ENCODE data around the gene NFATC2.

Gene NFATC2

DNA sequence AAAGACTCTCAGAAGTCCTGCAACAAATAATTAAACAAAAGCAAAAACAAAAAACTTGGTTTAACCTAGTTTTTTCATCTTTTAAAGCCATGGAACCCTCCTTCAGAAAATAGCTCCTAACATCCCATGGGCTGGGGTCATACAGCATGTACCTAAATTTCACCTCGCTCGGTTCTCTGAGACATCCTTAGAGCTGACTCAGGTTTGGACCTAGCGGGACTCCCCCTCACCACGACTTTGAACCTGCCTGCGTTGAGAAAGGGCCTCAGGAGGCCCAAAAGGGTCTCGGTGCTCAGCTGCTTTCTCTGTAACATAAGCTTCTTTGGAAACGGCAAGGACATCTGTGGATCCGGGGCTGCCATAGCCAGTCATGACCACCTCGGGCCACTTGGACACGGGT, 112.8 kb downstream of the NFATC2 start:
- no peak for DNase-seq (ENCODE audit: low spot score)

DNA sequence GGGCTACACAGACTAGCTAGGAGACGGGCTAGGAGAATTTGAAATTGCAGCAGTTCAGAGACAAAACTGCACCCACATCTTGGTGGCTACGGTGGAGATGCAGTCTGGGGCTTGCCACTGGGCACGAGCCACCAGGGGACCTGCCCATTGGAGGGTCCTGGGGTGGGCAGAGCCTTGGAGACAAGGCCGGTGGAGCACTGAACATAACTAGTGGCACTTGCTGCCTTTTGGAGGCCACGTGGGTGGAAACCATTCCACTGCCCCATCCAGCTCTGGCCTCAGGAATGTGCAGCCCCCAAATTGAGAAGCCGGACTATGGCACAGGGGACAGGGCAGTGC, 113.4 kb downstream of the NFATC2 start:
- DNase-seq (ENCODE audit: low spot score): no peak

DNA sequence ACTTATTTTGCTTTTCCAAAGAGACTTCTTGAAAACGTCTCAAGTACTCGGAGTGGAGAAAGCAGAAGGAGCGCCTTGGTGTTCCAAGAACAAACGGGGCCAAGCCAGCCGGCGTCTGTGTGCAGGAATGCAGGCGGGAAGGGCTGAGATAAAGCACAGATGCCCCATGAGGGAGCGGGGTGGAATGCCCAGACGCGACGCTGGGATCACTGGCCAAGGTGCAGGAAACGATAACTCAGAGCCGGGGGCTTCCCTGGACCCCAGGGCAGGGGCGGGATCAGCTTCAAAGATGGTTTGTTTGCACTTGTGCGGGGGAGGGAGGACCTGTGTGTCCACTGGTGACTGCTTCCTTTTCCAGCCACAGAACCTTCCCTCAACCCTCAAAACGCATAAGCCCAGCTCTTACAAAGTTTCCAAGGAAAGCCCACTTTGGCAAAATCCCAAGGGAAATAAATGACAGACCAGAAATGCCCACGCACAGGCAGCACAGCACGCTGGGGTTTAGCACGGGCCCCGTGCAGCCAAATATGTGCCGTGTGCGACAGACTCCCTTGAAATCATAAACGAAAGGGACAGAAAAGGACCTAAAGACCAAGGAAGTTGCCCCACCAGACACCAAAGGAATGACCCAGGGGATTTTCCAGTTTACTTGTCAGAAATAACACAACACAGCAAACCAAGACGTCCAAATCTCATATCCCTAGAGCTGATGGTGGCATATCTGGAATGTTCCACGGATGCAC, 113.9 kb downstream of the NFATC2 start:
- no peak for DNase-seq (ENCODE audit: low spot score)

DNA sequence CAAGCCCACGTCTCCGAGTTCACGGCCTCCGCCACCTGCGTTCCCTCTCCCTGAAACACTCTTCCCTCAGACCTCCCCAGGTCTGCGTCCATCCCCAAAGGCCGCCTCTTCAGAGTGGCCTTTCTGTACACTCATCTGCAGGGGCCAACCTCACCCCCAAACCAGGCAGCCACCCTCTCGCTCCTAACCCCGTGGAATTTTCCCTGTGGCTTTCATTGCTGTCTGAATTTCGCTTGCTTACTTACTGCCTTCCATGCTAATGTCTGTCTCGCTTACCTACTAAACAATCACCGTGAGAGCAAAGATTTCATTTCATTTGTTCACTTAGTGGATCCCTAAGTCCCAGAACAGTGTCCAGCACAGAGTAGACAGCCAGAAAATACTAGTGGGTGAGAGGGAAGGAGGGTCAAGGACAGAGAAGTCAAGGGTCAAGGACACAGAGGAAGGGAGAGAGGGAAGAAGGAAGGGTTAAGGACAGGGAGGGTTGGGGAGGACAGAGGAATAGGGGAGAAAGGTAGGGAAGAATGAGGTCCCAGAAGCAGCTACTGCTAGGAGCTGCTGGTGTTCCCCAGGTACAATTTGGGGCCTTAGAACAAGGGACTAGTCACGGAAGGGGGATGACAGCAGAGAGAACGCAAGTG, 114.7 kb downstream of the NFATC2 start:
- DNase-seq (ENCODE audit: low spot score): no peak

DNA sequence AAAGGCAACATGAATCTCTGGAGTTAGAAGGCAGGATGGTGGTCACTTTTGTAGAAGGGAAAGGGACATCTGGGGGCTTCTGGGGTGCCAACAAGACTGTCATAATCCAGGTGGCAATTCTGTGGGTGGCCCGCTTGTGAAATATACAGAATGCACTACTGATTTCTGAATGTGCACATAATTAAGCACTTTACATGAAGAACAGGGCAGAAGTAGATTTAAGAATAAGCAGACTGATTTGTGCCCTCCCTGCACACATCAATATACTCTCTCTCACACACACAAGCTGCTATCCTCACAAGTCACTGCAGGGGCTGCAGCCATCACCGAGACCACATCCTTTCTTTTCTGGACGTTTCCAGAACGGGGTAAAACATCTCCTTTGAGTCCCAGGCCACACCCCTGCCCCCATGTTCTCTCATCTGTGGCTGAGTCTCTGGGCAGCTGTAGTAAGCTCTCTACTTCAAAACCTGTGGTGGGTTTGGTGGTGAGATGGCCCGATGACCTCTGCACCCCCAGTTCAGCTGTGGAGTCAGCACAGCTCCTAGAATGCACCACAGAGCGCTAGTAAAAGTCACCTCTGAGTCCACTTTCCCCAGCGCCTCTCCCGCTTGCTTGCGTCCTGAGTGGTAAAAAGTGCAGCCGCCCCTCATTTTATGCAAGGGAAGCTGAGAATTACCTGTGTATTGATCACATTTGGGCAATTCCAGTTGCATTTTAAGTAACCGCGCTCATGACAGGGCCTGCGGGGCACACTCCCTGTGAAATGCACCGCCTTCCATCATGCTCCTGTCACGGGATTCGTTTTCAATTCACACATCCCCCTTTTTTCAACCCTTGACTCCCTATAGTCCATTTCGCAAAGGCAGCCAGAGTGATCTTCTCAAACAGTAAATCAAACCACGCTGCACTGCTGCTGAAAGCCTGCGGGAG, 115.5 kb downstream of the NFATC2 start:
- DNase-seq (ENCODE audit: low spot score): no peak

DNA sequence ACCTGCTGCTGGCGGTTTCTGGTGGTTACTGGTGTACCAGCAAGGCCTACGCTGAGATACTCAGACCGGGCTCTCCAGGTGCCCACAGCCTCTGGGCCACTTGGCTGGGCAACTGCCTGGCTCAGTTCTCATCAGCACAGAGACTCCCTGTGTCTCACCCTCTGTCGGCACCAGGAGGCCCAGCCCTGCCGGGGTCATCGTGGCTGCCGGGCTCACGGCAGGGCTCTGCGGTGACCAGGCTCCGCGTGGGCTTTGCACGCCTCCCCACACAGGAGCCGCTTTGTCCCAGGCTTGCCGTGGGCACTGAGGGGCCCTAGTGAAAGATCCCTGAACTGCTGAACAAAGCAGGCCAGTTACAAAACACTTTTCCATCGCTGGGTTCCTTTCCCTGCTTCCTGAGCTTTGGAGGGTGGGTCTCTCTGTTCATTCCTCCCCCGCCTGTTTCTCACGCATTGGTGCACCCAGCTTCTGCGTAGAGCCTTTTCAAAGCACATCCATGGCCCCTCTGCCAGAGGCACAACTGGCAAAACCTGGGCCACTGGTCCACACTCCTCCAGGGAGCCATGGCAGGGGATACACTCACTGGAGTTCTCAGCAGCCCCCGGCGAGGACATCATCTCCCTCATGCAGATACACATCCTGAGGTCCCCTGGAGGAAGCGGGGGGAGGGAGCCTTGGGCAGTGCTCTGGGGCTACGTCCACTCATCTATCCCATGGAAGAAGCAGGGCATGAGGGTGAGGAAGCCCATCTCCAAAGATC, 117.0 kb downstream of the NFATC2 start:
- DNase-seq (ENCODE audit: low spot score): no peak

DNA sequence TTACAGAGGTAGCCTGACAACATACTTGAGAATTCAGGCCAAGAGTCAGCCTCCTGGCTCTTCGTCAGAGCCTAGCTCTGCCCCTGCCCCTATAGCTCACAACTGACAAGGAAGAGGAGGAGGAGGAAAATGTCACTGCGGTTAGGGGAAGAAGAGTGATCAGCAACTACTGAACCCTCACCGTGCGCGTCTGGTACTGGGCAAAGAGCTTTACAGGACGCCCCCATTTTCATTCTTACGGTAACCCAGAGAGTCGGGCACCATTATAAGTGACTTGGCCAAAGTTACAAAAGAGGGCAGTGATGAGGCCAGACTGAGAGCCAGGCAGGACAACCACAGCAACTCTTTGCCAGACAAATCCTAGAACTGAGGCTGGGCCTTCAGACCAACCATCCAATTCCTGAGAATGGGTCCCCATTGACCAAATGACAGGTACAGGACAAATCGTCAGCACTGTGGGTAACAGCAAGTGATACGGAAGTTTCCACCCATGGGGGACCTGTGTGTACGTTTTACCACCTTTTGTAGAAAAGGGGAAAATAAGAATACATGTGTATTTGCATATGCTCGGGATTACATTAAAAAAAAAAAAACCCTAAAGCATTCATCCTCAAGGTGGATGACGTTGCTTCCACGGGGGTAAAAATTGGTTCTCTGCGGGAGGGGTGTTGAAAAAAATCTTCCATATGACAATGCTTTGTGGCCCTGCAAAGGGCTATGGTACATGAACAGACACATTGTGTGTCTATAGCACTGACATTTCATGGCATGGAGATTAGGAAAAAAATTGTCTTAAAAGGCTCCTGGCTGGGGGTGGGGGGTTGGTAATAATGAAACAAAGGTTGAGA, 118.0 kb downstream of the NFATC2 start:
- DNase-seq (ENCODE audit: low spot score): no peak

DNA sequence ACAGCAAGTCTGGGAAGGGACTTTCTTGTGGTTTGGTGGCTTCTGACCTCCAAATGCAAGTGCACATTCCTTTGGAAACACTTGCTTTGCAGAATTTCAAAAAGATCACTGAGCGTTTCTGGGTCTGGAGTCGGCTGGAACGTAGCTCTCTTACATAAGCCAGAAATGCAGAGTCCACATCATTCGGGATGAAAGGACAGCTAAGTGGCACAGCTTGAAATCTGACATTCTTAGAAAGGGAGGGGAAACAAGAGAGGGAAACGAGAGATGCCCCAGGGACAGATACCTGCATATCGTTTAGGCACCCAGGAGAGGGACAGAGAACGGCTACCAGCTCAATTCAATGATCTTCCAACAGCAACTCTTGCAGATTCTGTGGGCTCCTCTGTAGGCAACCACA, 118.7 kb downstream of the NFATC2 start:
- no peak for DNase-seq (ENCODE audit: low spot score)

DNA sequence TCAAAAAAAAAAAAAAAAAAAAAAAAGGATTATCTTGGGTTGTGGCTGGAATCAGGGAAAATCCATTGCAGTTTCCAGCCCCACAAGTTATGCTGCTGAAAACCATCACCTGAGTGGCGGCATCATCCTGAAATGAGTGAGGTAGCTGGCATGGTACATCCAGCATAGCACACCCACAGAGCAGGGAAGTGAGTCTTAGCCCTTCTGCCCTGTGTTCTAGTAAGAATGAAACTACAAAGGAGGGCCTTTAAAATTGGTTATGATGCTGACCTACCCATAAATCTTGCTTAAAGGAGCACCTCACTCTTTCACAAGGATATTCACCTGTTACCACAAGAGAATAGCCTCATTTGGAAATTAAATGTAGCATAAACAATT, 119.2 kb downstream of the NFATC2 start:
- no peak for DNase-seq (ENCODE audit: low spot score)

DNA sequence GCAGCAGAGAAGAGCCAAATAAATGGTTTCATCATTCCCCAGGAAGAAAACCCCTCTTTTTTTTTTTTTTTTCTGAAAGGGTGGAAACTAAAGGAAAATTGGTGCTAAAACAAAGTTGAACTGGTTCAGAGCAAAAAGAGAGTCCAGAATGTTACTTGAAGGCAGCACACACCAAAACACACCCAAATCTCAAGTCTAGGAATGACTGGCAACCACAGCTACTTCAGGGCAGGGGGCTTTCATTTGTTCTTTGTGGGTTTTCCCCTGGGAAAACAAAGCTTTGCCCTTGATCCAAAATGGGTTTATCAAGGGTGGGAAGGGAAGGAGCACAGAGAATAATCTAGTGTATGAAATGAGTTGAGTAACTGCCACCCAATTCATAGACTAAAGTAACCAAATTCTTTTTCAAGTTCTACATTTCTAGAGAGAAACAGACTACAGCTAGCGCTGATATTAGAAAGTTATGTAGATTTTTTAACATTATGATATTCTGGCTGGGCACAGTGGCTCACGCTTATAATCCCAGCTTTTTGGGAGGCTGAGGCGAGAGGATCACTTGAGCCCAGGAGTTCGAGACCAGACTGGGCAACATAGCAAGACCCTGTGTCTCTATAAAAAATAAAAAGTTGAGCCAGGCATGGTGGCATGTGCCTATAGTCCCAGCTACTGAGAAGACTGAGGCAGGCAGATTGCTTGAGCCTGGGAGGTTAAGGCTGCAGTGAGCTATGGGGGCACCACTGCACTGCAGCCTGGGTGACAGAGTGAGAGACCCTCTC, 119.8 kb downstream of the NFATC2 start:
- DNase-seq (ENCODE audit: low spot score): no peak

DNA sequence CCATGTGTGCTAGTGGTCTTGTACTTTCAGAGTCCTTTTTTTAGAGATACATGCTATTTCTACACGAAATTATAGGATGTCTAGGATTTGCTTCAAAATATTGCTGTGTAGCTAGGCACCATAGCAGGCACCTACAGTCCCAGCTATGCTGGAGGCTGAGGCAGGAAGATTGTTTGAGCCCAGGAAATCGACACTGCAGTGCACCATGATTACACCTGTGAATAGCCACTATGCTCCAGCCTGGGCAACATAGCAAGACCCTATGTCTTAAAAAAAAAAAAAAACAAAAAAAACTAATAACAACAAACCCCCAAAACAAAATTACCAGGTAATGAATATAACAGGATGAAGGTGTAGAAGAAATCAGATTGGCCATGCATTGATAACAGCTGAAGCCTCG, 121.7 kb downstream of the NFATC2 start:
- no peak for DNase-seq (ENCODE audit: low spot score)

DNA sequence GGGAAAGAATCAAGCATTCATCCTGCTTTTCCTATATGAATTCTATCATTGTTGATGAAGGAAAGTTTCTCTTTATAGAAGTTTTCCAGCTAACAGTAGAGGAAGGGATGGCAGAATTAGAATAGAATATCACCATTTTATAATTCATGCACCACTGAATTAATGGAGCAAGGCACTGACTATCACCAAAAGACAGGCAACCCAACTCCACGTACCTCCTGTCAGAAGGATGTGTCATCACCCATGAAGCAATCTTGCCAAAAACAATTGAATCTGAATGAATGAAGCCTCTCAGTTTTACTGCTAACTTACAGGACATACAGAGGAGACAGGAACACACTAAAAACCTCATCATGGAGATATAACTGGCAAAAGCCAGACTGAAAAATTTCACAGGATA, 122.4 kb downstream of the NFATC2 start:
- DNase-seq (ENCODE audit: low spot score): no peak

DNA sequence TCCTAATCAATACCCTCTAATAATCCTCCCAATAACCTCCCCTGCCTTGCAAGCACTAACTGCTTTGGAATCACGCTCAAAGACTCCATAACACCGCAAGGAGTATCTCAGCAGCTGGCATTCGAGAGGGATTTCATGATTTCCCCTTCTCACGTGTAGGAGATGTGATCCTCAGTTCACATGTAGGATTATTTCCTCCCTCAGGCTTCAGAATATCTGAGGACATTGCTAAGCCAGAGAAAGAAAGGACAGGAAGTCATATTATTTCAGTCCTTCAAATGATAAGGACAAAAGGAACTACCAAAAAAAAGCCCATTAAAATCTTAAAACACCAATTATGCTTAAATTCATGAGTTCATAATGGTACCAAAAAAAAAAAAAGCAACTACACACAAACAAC, 122.9 kb downstream of the NFATC2 start:
- no peak for DNase-seq (ENCODE audit: low spot score)

DNA sequence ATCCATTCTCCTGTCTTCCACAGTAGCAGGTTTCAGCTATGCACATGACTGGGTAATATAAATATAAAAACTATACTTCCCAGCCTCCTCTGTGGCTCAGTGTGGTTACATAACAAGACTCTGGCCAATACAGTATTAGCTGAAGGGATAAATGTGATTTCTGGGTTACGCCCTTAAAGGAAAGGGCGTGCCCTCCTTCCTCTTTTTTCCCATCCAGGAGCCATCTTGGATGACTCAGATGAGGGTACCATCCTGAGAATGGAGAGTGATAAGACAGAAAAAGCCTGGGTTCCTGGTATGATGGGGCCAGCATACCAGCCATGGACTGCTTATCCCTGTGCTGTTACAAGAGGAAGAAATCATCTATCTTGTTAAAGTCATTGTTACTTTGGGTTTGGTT, 123.3 kb downstream of the NFATC2 start:
- no peak for DNase-seq (ENCODE audit: low spot score)

DNA sequence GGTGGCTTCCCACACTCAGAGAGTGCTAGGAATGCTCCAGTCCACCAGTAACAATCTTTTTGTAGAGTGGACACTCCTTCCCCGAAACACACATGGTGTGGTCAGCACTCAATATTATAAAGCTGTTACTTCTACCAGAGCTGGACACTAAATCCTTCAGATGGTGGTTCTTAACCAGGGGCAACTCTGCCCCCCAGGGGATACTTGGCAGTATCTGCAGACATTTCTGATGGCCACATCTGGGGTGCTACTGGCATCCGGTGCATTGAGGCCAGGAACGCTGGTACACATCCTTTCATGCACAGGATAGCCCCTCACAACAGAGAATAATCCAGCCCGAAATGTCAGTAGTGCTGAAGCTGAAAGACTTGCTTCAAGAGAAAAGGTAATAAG, 124.4 kb downstream of the NFATC2 start:
- no peak for DNase-seq (ENCODE audit: low spot score)

DNA sequence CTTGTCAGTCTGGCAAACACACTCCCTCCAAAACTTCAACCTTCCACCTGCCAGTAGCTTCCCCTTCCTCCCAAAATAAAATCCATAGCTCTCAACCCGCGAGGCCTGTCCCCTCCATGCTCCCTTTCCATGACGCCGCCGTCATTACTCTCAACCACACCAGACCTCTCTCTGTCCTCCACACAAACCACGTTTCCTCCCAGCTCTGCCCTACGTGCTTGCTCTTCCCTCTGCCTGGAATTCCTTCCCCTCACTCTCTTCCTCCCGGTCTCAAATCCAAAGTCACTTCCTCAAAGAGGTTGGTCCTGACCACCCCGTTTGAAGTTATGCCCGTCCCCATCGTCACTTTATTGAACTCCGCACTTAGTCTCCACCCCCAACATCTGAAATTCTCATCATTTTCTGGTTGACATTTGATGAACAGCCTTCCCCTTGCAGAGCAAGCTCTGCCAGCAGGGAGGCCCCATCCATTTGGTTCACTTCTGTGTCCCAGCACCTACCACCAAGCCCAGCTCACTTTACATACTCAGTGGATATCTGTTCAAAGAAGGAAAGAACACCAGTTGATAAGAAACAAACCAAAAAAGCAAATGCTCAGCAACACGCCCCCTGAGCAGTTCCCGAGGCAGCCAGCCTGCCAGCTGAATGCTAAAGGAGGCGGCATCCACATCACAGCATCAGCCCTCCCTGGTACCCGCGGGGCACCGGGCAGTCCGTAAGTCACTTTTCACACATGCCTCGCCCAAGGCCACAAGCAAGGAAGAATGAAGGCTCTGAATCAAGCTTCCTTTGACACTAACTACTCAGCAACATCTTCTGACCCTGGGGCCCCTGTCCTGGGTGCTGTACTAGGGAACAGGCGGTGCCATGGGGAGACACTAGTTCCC, 125.0 kb downstream of the NFATC2 start:
- DNase-seq (ENCODE audit: low spot score): no peak

DNA sequence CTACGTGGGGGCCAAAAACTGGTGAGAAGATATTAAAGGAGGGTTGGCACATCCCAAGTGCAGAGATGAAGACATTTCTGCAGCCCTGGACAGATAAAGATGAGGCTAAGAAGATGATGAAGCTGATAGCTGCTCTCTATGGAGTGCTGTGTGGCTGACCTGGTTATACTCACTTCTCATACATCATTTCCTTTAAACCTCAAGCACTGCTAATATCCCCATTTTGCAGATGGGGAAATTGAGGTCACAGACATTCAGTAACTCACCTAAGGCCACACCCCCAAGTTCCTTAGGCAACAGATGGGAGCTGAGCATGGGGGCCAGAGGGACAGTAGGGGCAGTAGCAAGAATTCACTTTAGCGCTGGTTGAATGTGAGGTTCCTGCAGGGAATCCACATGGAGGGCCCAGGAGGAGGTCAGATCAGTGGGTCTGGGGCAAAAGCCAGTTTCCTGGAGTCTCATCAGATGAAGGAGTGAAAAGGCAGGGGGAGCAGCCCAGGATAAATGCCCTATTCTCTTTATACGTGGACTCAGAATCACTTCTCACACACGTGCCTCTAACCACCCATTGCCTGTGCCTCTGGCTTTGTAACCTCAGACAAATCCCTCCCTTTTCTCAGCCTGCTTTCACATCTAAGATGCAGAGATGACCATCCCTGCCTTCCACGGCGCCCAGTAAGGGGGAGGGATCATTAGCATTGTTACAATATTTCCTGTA, 125.8 kb downstream of the NFATC2 start:
- DNase-seq (ENCODE audit: low spot score): no peak

DNA sequence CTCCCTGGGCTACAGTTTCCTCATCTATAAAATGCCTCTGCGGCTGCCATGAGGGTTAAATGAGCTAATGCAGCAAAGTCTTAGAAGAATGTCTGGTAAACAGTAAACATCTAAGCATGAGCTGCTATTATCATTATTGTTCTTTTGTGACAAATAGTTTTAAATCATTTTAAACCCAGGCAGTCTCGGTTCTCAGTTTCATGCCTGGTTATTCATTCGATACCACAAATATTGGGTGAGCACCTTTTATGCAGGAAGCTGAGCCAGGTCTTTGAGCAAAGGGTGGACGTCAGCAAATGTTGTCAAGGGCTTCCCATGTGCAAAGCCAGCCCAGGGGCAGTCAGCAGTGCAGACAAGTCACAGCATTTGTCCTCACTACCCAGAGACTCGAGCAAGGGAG, 128.7 kb downstream of the NFATC2 start:
- no peak for DNase-seq (ENCODE audit: low spot score)

DNA sequence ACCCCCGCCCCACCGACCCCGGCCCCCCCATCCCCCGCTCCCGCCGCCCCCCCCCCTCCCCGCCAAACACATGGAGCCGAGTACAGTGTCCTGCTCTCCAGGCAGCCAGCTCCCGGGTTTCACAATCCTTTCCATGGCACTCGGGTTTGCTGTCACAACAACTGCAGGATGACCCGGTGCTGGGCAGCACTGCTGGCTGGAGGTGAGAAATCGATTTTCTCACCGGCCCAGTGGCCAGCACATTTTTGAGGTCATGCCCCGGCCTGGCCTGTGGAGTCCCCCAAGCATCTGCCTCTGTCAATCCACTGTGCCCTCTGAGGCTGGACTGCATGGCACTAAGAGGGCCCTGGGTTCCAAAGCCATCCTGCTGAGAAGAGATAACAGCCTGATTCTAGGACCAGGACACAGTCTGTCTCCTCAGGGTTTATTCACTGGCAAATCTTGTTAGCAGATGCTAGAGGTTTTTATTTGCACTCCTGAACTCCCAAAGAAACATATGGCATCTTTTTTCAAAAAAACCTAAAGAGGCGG, 129.5 kb downstream of the NFATC2 start:
- DNase-seq (ENCODE audit: low spot score): peak; percentile 90
